GM10847 (cell line): ENCODE data around the gene SMAD6.

Experiments
- POLR2A ChIP-seq: IDR thresholded peaks from 2 replicates; pipeline ENCODE4 v1.6.1; 2011; ENCODE audit not compliant: insufficient read length; ENCODE audit errors: extremely low read depth

The SMAD6 gene

DNA sequence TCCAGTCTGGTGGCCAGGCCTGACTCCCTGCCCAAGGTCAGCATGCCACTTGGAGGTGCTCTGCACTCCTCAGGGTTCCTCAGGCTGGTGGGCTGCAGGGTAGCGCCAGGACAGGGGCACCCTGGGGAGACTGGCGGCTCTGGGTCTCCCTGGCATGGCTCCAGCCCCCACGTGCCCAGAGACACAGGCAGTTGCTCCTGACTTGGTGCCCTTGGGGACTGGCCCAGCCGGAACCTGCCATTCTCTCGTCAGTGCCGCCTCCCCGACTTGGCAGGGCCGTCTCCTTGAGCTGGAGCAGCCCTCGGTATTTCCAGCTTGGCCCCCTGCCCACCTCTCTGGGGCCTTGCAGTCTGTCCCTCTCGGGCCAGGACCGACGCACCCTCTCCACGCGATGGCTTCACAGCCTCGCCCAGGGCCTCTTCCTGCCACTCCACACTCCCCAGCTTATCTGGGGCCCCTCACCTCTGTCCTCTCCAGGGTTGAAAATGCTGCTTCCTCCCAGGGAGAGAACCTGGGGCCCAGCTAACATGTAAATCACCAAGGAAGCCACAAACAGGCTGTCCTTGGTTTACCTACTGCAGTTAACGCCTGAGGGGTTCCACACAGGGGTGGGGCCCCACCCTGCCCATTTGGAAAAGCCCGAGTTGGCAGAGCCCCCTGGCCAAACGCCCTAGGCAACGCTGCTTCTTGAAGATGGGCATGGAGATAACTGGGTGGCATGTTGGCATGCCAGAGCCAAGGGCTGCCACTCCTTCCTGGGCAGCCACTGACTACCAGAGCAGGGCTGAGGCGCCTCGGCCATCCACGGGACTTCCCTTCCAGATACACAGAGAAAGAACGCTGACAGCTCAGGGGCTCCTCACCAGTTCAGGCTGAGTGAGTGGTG is 61.4 kb downstream of the SMAD6 start:
- no peak for TF ChIP-seq POLR2A

DNA sequence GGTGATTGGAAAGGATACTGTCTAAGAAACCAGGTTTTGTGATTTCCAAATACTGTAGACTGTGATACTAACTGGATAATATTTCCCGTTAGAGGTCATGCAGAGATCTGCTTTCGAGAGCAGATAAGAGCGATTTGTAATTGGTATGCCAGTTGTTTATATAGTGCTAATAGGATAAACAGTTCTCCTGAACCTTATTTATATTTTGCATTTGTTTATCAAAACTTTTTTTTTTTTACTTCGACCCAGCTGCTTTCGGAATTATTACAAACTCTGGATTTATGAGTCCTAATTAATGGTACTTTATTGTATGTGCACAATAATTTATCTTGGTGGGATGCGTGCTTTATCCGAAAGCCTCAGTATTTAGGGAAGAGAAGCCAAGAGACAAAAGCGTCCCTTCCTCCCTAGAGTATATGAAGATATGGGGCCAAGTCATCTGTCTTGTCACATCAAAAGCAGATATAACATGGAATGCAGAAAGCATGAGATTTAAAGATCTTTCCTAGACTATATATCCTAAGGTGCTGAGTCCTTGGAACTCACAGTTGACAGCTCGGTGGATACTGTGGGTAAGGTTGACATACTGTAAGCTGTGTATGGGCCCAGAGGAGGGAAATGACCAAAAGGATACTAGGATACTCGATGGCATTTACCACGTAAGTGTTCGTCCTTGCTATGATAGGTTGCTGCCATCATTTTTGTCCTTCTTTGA is 62.2 kb downstream of the SMAD6 start:
- TF ChIP-seq POLR2A = no peak

DNA sequence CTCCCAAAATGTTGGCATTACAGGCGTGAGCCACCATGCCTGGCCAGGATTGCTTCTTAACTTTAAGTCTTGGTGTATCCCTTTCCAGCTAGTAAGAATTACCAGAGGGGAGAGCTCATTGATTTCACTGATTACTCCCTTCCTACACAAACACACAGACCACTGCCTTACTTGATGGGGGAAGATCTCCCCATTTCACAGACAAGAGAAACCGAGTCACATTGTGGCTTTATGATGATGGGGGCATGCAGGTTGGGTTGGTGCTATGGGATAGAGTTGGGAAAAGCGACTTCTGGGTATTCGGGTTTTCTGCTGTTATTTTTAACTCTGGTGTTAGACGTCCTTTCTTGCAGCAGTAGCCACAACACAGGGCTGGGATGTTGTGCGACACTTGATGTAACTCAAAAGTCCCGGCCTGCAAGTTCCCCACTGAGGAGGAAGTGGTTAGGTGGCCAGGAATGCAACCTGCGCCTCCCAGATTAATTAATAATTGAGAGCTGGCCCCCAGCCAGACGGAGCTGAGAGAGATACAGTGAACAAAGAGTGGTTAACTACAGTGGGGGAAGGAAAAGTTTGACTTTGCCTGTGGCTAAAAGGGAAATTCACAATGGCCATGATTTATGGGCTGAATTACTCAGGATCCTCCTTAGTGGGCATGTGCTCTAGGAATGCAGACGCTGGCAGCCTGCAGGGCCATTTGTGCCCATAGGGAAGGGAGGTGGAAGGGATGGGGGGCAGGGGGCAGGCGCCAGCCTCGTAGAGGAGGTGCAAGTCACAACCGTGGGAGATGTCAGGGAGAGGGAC is 63.6 kb downstream of the SMAD6 start:
- no peak for TF ChIP-seq POLR2A

DNA sequence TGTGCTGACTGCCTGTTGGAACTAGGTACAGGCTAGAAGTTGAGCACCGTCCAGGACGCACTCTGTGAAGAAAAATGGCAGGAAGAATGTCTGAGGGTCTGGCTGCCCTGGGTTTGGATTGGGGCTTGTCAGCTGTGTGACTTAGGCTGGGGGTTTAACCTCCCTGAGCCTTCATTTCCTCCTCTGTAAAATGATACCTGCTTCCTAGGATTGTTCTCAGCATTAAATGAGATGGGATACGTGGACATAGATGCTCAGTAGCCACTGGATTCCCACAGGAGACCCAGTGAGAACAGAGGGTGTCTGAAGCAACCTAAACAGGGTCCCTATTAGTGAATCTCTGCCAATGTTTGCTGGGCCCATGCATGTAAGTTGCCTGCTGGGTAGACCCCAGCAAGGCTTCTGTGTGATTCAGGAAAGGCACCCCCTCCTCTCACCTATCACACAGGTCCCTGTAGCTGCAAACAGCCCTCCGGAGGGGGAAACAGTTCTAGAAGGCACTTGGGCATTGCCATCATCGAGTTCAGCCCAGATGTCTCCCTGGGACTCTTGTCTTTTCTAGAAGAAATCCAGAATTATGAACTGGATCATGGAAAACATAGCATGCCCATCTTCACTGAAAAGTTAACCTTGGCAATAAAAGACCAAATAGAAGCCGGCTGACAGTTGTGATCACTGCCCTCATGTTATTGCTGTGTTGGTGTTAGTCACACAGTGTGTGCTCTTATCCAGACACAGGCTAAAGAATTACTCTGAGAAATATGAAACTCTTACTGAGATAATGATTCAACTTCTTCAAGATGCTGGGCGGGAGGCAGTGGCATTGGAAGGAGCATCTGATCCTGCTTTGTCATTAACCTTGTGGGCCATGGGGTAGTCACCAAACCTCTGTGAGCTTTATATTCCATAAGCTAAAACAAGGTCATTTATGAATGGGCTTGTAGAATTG is 64.5 kb downstream of the SMAD6 start:
- TF ChIP-seq POLR2A = no peak

DNA sequence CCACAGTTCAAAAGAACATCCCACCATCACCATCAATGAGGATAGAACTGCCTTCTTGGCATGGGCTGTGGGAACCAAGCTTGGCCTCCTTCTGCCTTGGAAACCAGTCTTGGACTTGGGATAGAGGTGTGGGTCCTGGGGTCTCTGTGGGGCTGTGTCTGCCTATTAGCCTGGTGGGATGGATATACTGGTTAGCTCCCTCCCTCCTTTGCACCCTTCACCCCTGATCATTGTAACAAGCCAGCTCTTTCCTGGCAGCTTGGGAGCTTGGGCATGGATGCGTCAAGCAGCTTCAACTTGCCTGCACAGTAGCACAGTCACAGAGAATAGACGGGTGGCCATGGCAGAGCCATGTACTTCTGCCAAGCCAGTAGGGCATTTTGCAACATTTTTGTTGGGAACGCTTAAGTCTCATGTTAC is 65.2 kb downstream of the SMAD6 start:
- no peak for TF ChIP-seq POLR2A

DNA sequence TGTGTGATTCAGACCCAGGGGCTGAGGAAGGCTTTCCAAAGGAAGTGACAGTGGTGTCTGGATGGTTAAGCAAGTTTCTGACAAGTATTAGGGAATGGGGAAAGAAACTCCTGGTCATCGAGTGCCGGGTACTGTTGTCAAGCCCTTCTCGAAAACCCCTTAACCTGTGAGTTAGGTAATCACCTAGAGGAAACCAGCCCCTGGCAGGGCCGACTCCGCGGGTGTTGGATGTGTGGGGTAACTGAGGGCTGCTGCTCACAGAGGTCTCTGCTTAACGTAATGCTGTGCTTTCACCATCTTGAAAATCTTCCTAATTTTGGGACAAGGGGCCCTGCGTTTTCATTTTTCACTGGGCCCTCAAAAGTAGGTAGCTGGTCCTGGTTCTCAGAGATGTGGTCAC is 67.0 kb downstream of the SMAD6 start:
- TF ChIP-seq POLR2A = no peak

DNA sequence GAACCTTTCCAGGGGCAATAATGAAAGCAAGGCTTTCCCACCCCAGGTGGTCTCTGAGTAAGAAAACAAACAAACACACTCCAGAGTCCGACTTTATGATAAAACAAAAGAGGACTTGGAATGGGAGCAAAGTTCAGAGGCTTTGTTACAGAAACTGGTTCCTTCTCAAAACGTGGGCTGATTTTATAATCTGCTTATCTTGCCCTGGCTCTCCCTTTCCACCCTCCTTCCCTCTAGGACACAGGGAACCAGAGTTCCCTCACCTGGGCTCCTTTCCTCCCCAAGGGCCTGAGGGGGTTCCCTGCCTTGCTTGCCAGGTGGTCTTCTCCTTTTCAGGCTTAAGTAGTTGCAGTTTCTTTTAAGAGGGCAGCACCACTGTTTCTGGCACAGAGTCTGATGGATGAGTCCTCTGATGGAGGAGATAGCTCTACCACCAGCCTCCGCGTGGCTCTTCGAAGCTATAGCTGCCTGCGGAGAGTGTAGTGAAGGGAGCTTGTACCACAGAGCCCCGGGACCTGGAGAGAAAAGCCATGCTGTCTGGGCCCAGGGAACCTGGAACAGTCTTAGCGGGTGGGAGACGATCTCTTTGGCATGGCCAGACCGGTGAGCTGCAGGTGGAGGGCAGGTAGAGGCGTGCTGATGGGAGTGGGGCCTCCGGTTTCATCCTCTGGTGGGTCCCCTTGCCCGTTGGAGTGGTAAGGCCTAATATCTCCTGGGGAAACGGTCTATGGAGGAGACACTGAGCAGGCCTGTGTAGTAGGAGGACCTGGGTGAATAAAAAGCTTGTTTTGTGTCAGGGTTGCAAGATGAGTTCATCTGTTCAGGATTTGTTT is 68.7 kb downstream of the SMAD6 start:
- no peak for TF ChIP-seq POLR2A

DNA sequence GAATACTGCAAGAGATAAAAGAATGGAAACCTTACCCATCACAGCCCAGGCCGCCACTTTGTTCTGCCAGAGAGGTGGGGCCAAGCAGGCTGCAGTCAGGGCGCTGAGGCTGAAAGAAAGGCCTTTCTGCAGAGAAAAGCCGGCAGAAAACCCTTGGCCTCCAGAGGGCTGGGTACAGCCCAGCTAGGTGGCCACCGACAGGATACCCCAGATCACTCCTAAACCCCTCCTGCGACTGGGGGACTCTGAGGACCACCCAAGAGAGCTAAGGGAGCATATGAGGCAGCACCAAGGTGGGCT is 69.3 kb downstream of the SMAD6 start:
- no peak for TF ChIP-seq POLR2A

DNA sequence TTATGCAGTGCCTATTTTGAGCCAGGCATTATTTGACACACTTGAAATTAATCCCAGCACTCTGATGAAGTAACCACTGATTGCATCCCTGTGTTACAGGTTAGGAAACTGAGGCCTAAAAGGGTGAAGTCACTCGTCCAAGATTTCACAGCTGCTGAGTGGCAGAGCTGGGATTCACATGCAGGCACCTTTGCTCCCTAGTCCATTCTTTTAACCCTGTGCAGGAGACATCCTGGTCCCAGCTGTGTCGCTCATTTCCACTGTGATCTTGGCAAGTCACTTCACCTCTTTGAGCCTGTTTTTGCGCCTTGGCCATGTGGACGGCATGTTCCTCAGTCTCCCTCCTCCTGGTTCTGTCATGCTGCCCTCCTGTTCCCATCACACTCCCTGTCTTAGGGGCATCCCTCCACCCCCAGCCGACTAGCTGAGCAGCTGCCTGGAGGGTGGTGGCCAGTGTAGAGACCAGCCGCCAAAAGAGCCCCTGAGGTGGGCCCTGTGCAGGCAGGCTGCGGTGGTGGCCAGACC is 70.6 kb downstream of the SMAD6 start:
- TF ChIP-seq POLR2A = no peak

DNA sequence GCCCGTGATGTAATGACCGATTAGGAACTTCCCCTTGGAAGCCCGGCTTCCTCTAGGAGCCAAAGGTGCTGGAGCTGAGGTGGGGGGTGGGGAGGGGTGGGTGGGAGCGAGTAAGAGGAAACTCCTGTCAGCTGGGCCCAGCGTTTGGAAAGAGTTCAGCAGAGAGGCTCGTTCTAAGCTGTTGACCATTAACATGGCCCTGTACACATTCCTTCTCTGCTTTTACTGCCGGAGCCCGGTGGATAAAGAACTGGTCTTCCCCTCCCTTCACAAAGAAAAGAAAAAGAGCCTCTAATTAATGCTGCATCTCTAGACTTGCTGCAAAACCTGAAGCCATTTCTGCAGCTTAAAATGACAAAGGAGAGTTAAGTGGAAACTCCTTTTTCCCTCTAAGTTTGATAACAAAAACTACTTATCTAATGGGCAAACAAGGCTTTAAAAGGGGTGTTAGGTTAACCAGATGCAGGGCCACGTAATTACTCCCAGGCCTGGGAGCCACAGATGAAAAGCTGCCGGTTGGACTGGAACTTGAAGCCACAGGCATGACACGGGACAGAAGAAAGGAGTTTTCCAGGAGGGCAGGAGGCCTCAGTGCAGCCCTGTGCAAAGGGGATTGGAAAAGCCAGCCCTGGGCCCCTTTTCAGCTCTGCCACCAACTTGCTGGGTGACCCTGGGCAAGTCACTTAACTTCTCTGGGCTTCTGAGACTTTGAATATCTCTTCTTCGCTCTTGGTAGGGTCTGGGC is 71.3 kb downstream of the SMAD6 start:
- no peak for TF ChIP-seq POLR2A

DNA sequence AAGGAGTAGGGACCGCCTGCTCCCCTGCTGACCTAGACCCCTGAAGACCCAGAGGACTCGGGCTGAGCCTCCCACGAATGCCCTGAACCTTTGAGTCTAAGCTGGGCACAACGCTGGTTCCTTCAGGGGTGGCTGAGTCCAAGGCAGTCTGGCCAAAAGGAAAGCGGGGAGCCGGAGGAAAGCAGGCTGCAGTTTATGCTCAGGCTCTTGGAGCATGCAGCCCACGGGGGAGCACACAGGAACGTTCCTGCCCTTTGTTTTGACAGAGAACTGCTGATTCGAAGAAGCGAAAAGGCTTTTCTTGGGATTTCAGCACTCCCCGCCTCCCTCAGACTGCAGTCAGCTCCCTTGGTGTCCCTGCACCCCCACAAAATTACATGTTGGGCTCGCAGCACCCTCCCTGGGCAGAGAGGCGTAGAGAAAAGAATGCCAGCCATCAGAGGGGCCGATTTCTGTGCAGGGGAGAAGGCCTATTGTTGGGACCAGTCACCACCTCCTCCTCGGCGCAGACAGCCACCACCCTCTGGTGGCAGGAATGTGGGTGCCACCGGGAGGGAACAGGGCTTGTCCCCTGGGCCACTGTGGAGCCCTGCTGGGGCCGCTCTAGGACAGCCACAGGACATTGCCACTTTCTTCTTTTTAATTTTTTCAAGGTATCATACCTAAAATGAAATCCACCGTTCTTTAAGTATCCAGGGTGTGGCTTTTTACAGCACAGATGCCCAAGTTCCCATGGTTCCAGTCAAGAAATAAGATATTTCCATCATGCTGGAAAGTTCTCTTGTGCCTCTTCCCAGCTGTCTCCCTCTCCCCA is 72.2 kb downstream of the SMAD6 start:
- TF ChIP-seq POLR2A = no peak

DNA sequence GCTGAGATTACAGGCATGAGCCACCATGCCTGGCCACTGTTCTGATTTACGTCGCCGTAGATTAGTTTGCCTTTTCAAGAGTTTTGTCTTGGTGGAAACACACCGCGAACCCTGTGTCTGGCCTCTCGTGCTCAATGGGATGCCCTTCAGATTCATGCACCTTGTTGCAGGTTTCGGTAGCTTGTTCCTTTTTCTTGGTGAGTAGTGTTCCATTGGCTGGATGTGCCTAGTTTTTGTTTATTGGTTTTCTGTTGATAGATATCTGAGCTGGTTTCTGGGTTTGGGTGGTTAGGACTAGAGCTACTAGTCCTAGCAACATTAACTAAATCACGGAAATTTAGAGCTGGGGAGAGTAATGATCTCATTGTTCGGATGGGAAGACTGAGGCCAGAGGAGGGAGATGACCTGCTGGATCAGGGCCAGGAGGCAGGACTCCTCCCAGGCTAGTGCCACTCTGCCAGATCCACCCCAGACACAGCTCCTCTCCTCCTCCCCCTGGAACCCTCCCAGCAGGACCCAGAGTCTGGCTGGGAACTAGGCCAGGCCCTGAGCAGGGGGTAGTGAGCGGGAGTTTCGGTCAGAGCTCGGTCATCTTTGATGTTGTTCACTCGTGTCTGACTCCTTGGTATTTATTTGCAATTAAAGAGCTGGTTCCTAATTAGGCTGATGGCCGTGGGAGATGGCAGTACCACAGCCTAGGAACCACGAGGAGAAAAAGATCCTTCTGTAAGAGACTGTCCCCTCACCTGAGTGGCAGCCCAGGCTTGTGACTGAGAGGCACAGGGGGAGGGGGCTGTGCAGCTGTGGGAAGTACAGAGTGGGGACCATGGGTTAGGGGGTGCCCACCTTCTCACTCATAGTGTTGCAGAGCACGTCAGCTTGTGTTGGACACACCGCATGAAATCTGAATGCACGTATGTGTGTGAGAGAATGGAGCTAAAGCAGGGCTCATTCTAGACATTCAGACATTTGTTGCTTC is 73.4 kb downstream of the SMAD6 start:
- no peak for TF ChIP-seq POLR2A
